WTC11 (cell line): ENCODE measurements around the gene LENEP. TPM values are rescaled to one million over a fixed set of nuclear protein-coding genes. Genes with fewer than 3 reads are reported as not detected.

Experiments used
- ATAC-seq: fragments of 200-7000 bp; cut with Tn5 transposase; 2 replicates; pipeline ENCODE4 v1.10.0; 2021; ENCODE audit warnings: mild to moderate bottlenecking, moderate library complexity
- CTCF ChIA-PET: fragments of 300-600 bp; sonication (Branson Sonifier 250); formaldehyde crosslinking; loops from one replicate; lab custom pipeline; 2021; ENCODE audit warnings: antibody characterized with exemption; lab: Charles Lee
- POLR2A ChIA-PET: fragments of 350-600 bp; sonication (Branson Sonifier 250); formaldehyde crosslinking; loops from one replicate; lab custom pipeline; 2021; ENCODE audit warnings: antibody characterized with exemption; lab: Charles Lee
- DNase-seq: peaks from one replicate; pipeline ENCODE4 v3.0.0; 2021; ENCODE audit warnings: low spot score
- H3K27ac Mint-ChIP-seq: 2 replicates; pipeline ENCODE4 v1.8.0; 2021; ENCODE audit warnings: mixed read lengths
- H3K27me3 Mint-ChIP-seq: 2 replicates; pipeline ENCODE4 v1.8.0; 2021; ENCODE audit warnings: low read depth, mild to moderate bottlenecking, moderate library complexity, mixed read lengths
- H3K36me3 Mint-ChIP-seq: 2 replicates; pipeline ENCODE4 v1.8.0; 2021; ENCODE audit warnings: mixed read lengths
- H3K4me1 Mint-ChIP-seq: 2 replicates; pipeline ENCODE4 v1.8.0; 2022; ENCODE audit warnings: mixed read lengths
- H3K4me3 Mint-ChIP-seq: 2 replicates; pipeline ENCODE4 v1.8.0; 2021; ENCODE audit warnings: mild to moderate bottlenecking, moderate library complexity, mixed read lengths
- H3K9me3 Mint-ChIP-seq: 2 replicates; pipeline ENCODE4 v1.8.0; 2021; ENCODE audit warnings: mixed read lengths
- ARID4B ChIP-seq: sonication (generic); formaldehyde crosslinking; IDR thresholded peaks from 2 replicates; pipeline ENCODE4 v1.8.0; 2023; ENCODE audit warnings: missing genetic modification reagents, mild to moderate bottlenecking, borderline replicate concordance
- CREM ChIP-seq: sonication (generic); formaldehyde crosslinking; IDR thresholded peaks from 2 replicates; pipeline ENCODE4 v1.8.1; 2022; ENCODE audit warnings: mild to moderate bottlenecking, missing genetic modification reagents, moderate library complexity
- ERG ChIP-seq: fragments of 250-450 bp; sonication (Bioruptor Pico); IDR thresholded peaks from 2 replicates; pipeline ENCODE4 v1.8.0; 2021; ENCODE audit warnings: mild to moderate bottlenecking
- FOXK1 ChIP-seq: sonication (generic); formaldehyde crosslinking; IDR thresholded peaks from 2 replicates; pipeline ENCODE4 v1.8.0; 2022; ENCODE audit warnings: mild to moderate bottlenecking, moderate library complexity, missing genetic modification reagents
- GRHL2 ChIP-seq: fragments of 250-450 bp; sonication (Bioruptor Pico); IDR thresholded peaks from 2 replicates; pipeline ENCODE4 v1.8.0; 2022; ENCODE audit warnings: mild to moderate bottlenecking, moderate library complexity; ENCODE audit not compliant: insufficient replicate concordance, severe bottlenecking
- GTF2I ChIP-seq: fragments of 250-450 bp; sonication (Bioruptor Pico); conservative IDR thresholded peaks from 2 replicates; pipeline ENCODE4 v1.4.0; 2021; ENCODE audit warnings: mild to moderate bottlenecking
- MLX ChIP-seq: sonication (generic); formaldehyde crosslinking; IDR thresholded peaks from 2 replicates; pipeline ENCODE4 v1.8.1; 2023; ENCODE audit warnings: mild to moderate bottlenecking, missing genetic modification reagents, moderate library complexity
- NFATC4 ChIP-seq: fragments of 250-450 bp; sonication (Bioruptor Pico); IDR thresholded peaks from 2 replicates; pipeline ENCODE4 v1.9.0; 2021; ENCODE audit warnings: mild to moderate bottlenecking
- OVOL2 ChIP-seq: fragments of 250-450 bp; sonication (Bioruptor Pico); IDR thresholded peaks from 2 replicates; pipeline ENCODE4 v1.9.0; 2021; ENCODE audit warnings: mild to moderate bottlenecking, borderline replicate concordance
- SOX15 ChIP-seq: fragments of 250-450 bp; sonication (Bioruptor Pico); IDR thresholded peaks from 2 replicates; pipeline ENCODE4 v1.9.0; 2021; ENCODE audit warnings: mild to moderate bottlenecking
- SP1 ChIP-seq: sonication (generic); formaldehyde crosslinking; conservative IDR thresholded peaks from 2 replicates; pipeline ENCODE4 v1.8.1; 2022; ENCODE audit warnings: missing genetic modification reagents
- ZNF219 ChIP-seq: sonication (generic); formaldehyde crosslinking; IDR thresholded peaks from 2 replicates; pipeline ENCODE4 v1.8.0; 2023; ENCODE audit warnings: missing genetic modification reagents, mild to moderate bottlenecking, borderline replicate concordance
- ZNF317 ChIP-seq: sonication (generic); formaldehyde crosslinking; IDR thresholded peaks from 2 replicates; pipeline ENCODE4 v1.8.1; 2023; ENCODE audit warnings: low read depth, mild to moderate bottlenecking, moderate library complexity, missing genetic modification reagents, borderline replicate concordance
- ZNF396 ChIP-seq: fragments of 250-450 bp; sonication (Bioruptor Pico); IDR thresholded peaks from 2 replicates; pipeline ENCODE4 v1.8.0; 2021; ENCODE audit warnings: mild to moderate bottlenecking, moderate library complexity, borderline replicate concordance
- ZNF671 ChIP-seq: fragments of 250-450 bp; sonication (Bioruptor Pico); IDR thresholded peaks from 2 replicates; pipeline ENCODE4 v1.8.0; 2021; ENCODE audit warnings: mild to moderate bottlenecking
- total RNA-seq: library from RNA; stranded (reverse); gene quantifications from 3 replicates; pipeline ENCODE4 v1.2.3, GENCODE V29; 2021
- TF ChIP-seq, protein P1 (sequence below): sonication (generic); formaldehyde crosslinking; IDR thresholded peaks from 2 replicates; pipeline ENCODE4 v1.8.0; 2022; ENCODE audit warnings: mild to moderate bottlenecking, missing genetic modification reagents
- TF ChIP-seq, protein P2 (sequence below): sonication (generic); formaldehyde crosslinking; IDR thresholded peaks from 2 replicates; pipeline ENCODE4 v1.8.1; 2023; ENCODE audit warnings: mild to moderate bottlenecking, missing genetic modification reagents
- TF ChIP-seq, protein P3 (sequence below): sonication (generic); formaldehyde crosslinking; IDR thresholded peaks from 2 replicates; pipeline ENCODE4 v1.8.1; 2022; ENCODE audit warnings: mild to moderate bottlenecking, moderate library complexity, missing genetic modification reagents
- TF ChIP-seq, protein P4 (sequence below): sonication (generic); formaldehyde crosslinking; IDR thresholded peaks from 2 replicates; pipeline ENCODE4 v1.8.1; 2022; ENCODE audit warnings: low read depth, mild to moderate bottlenecking, moderate library complexity, missing genetic modification reagents, borderline replicate concordance

LENEP gene
- total RNA-seq, 1 experiment from 2014 or later, result 1.2 TPM

GRCh38 chr1:155033524-155033923 lies 40.1 kb downstream of the LENEP start, which contains the start of the genes DCST1 and DCST2:
DCST1 (plus strand) TSS chr1:155033824; CDS start chr1:155034037, 213 bp downstream.
DCST2 (minus strand) TSS chr1:155033781; CDS start chr1:155033701, 80 bp downstream.
- Mint-ChIP-seq H3K27ac (no peak within 1 kb of the TSS), H3K4me1 (no peaks in the 10 kb centered on the region), H3K9me3 (no peaks in the 10 kb centered on the region), H3K27me3 (peaks cover 11% of the 10 kb centered on the region; the same call in 1 of the 2 replicates), H3K36me3 (no peaks in the 10 kb centered on the region), H3K4me3 (no peak within 1 kb of the TSS)
- ChIA-PET CTCF (interaction anchor here (1.5 to 4.0 kb wide), 5 partner anchors 11 to 51 kb away, joined by 3 to 15 read pairs (median 7); partner anchors contain the start of gene ADAM15), POLR2A (no interaction called here)
- ATAC-seq (no peak), DNase-seq (no peak)
- TF ChIP-seq, protein P1, sequence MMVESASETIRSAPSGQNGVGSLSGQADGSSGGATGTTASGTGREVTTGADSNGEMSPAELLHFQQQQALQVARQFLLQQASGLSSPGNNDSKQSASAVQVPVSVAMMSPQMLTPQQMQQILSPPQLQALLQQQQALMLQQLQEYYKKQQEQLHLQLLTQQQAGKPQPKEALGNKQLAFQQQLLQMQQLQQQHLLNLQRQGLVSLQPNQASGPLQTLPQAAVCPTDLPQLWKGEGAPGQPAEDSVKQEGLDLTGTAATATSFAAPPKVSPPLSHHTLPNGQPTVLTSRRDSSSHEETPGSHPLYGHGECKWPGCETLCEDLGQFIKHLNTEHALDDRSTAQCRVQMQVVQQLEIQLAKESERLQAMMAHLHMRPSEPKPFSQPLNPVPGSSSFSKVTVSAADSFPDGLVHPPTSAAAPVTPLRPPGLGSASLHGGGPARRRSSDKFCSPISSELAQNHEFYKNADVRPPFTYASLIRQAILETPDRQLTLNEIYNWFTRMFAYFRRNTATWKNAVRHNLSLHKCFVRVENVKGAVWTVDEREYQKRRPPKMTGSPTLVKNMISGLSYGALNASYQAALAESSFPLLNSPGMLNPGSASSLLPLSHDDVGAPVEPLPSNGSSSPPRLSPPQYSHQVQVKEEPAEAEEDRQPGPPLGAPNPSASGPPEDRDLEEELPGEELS (CRISPR knock-in tag), result no peak
- TF ChIP-seq ZNF317 (no peak), NFATC4 (CRISPR knock-in tag) (no peak), GRHL2 (CRISPR knock-in tag) (no peak), FOXK1 (CRISPR knock-in tag) (no peak), ERG (CRISPR knock-in tag) (no peak), SOX15 (CRISPR knock-in tag) (no peak), SP1 (CRISPR knock-in tag) (no peak), MLX (CRISPR knock-in tag) (no peak)
- TF ChIP-seq, protein P2, sequence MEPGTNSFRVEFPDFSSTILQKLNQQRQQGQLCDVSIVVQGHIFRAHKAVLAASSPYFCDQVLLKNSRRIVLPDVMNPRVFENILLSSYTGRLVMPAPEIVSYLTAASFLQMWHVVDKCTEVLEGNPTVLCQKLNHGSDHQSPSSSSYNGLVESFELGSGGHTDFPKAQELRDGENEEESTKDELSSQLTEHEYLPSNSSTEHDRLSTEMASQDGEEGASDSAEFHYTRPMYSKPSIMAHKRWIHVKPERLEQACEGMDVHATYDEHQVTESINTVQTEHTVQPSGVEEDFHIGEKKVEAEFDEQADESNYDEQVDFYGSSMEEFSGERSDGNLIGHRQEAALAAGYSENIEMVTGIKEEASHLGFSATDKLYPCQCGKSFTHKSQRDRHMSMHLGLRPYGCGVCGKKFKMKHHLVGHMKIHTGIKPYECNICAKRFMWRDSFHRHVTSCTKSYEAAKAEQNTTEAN (CRISPR knock-in tag), result no peak
- TF ChIP-seq, protein P3, sequence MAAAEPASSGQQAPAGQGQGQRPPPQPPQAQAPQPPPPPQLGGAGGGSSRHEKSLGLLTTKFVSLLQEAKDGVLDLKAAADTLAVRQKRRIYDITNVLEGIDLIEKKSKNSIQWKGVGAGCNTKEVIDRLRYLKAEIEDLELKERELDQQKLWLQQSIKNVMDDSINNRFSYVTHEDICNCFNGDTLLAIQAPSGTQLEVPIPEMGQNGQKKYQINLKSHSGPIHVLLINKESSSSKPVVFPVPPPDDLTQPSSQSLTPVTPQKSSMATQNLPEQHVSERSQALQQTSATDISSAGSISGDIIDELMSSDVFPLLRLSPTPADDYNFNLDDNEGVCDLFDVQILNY (CRISPR knock-in tag), result no peak
- TF ChIP-seq, protein P4, sequence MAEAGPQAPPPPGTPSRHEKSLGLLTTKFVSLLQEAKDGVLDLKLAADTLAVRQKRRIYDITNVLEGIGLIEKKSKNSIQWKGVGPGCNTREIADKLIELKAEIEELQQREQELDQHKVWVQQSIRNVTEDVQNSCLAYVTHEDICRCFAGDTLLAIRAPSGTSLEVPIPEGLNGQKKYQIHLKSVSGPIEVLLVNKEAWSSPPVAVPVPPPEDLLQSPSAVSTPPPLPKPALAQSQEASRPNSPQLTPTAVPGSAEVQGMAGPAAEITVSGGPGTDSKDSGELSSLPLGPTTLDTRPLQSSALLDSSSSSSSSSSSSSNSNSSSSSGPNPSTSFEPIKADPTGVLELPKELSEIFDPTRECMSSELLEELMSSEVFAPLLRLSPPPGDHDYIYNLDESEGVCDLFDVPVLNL, result no peak

DNA sequence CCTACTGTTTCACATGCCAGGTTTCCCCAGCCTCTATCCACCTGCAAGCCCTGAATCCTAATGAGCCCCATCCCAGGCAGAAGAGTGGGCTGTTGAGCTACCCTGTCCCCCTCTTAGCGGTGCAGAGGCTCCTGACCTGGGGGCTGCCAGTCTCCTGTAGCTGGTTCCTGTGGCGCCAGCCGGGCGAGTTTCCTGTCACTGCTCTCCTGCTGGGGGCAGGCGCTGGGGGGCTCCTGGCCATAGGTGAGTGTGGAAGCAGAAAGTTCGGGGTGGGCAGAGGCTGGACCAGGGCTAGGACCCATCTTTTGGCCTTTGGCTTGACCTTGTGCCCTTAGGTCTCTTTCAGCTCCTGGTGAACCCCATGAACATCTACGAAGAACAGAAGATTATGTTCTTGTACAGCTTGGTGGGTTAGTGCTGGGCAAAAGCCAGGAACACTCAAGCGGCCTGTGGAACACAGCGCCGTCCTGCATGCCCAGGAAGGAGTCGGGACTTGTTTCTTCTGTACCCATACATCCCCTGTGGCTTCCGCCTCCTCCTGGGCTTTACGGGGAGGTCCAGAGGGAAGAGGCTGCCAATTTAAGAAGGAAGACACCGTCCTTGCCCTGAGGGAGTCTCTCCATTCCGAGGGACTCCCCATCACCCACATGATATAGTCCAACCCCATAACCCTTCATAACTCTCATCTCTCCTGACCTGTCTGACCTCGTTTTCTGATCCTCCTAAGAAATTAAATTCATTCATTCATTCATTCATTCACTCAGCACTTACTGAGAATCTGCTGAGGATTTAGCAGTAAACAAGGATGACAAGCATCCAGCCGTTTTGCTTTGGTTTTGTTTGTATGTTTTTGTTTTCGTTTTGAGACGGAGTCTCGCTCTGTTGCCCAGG lies 41.2 kb downstream of the LENEP start:
- no peak for DNase-seq
- POLR2A ChIA-PET, result interaction anchor here (0.6 kb wide), 1 partner anchor 56 kb away, joined by 3 read pairs; no protein-coding TSS in a partner anchor
- TF ChIP-seq CREM (CRISPR knock-in tag), result no peak
- TF ChIP-seq ZNF396, result no peak
- TF ChIP-seq NFATC4 (CRISPR knock-in tag), result no peak
- no peak for TF ChIP-seq ARID4B (CRISPR knock-in tag)
- TF ChIP-seq ZNF219 (CRISPR knock-in tag), result no peak
- no peak for TF ChIP-seq OVOL2 (CRISPR knock-in tag)
- no peak for TF ChIP-seq GTF2I (CRISPR knock-in tag)
- TF ChIP-seq, protein P2 (CRISPR knock-in tag), result no peak
- no peak for TF ChIP-seq ZNF671 (CRISPR knock-in tag)

More for the DNA sequence above, 41.2 kb downstream of the LENEP start:
- peaks cover 12% of the 10 kb centered on the region; the same call in 1 of the 2 replicates for H3K27me3 Mint-ChIP-seq
- H3K27ac Mint-ChIP-seq, result no peak overlapping the region
- no peaks in the 10 kb centered on the region for H3K36me3 Mint-ChIP-seq
- no peak for ATAC-seq
- H3K4me1 Mint-ChIP-seq, result no peaks in the 10 kb centered on the region
- H3K4me3 Mint-ChIP-seq, result no peak overlapping the region
- no peaks in the 10 kb centered on the region for H3K9me3 Mint-ChIP-seq
- CTCF ChIA-PET, result interaction anchor here (1.8 to 4.0 kb wide), 3 partner anchors 10 to 17 kb away, joined by 4 to 15 read pairs (median 7); no protein-coding TSS in a partner anchor
